Breast epithelium (tissue), 4 donors: ENCODE data around the gene RNF166. TPM values are rescaled to one million over a fixed set of nuclear protein-coding genes. Genes with fewer than 3 reads are reported as not detected.

Experiments used
- DNase-seq, 2 donors: peaks; one replicate each; pipeline ENCODE4 v3.0.0-alpha.2; 2019; ENCODE audit warnings: low spot score in 2 of 2
- H3K27ac ChIP-seq, 2 donors: fragments of 200-600 bp; sonication (generic) in 1 of 2; one replicate each; pipeline ENCODE4 v1.5.1; 2016 to 2019; ENCODE audit warnings: mild to moderate bottlenecking in 1 of 2
- H3K27me3 ChIP-seq, 2 donors: fragments of 200-600 bp; sonication (generic) in 1 of 2; one replicate each; pipeline versions ENCODE4 v1.5.1 to v1.6.0; 2017 to 2019; ENCODE audit warnings: control low read depth in 1 of 2, mild to moderate bottlenecking in 1 of 2
- H3K36me3 ChIP-seq: fragments of 200-600 bp; one replicate; pipeline ENCODE4 v1.5.1; 2019
- H3K4me1 ChIP-seq, 2 donors: fragments of 200-600 bp; sonication (generic); one replicate each; pipeline ENCODE4 v1.5.1; 2016 to 2019; ENCODE audit warnings: control low read depth in 1 of 2
- H3K4me3 ChIP-seq, 3 donors: fragments of 200-600 bp; sonication (generic); 1 replicate in 2 of 3; 2 replicates in 1 of 3; pipeline ENCODE4 v1.5.1; 2016 to 2019; ENCODE audit warnings: mild to moderate bottlenecking in 3 of 3, moderate library complexity in 2 of 3
- H3K9me3 ChIP-seq, 2 donors: fragments of 200-600 bp; sonication (generic) in 1 of 2; one replicate each; pipeline ENCODE4 v1.5.1; 2016 to 2019; ENCODE audit warnings: control low read depth in 1 of 2
- CTCF ChIP-seq, 3 donors: fragments of 450-650 bp; IDR thresholded peaks; one replicate each; pipeline ENCODE4 v1.5.1; 2016 to 2017; ENCODE audit warnings: antibody characterized with exemption in 3 of 3, mild to moderate bottlenecking in 3 of 3, moderate library complexity in 3 of 3
- POLR2A ChIP-seq: fragments of 450-650 bp; IDR thresholded peaks from one replicate; pipeline ENCODE4 v1.6.1; 2016; ENCODE audit warnings: antibody characterized with exemption, mild to moderate bottlenecking, moderate library complexity
- POLR2AphosphoS5 ChIP-seq, 3 donors: sonication (generic); formaldehyde crosslinking; IDR thresholded peaks; one replicate each; pipeline ENCODE4 v1.6.1; 2017; ENCODE audit warnings: antibody characterized with exemption in 3 of 3
- intact Hi-C: fragments of 100-400 bp; cut with DNase I; formaldehyde crosslinking; loops from one replicate; pipeline ENCODE4 v1.15.1; 2023; ENCODE audit warnings: low total_unique reads
- total RNA-seq, 3 donors: library from RNA; depleted of rRNA; stranded (reverse); fragments of >200 nt; gene quantifications; one replicate each; pipeline ENCODE4 v1.1.0, GENCODE V29; 2016

Gene RNF166
- total RNA-seq, 3 donors from 2014 or later, result 19.2 to 22.0 (median 21.9) TPM

GRCh38 chr16:88665570-88665969 lies 40.6 kb downstream of the RNF166 start:
- no peak overlapping the region for H3K4me3 ChIP-seq
- H3K27ac ChIP-seq, result no peak overlapping the region
- H3K27me3 ChIP-seq, result no peaks in the 10 kb centered on the region
- DNase-seq, result no peak
- H3K4me1 ChIP-seq, result no peaks in the 10 kb centered on the region
- no peak for TF ChIP-seq POLR2AphosphoS5 (IDR thresholded peaks at IDR 0.05)
- no peak for TF ChIP-seq POLR2A
- TF ChIP-seq CTCF (IDR thresholded peaks at IDR 0.05), result no peak
- intact Hi-C loops, result no loop called here
- H3K9me3 ChIP-seq, result no peaks in the 10 kb centered on the region
- no peaks in the 10 kb centered on the region for H3K36me3 ChIP-seq

- no peaks in the 10 kb centered on the region for H3K27me3 ChIP-seq
- no peaks in the 10 kb centered on the region for H3K36me3 ChIP-seq
- intact Hi-C loops, result no loop called here
- no peaks in the 10 kb centered on the region for H3K9me3 ChIP-seq
- no peaks in the 10 kb centered on the region for H3K4me1 ChIP-seq
- TF ChIP-seq POLR2A, result no peak
- TF ChIP-seq CTCF (IDR thresholded peaks at IDR 0.05), result no peak
- no peak for TF ChIP-seq POLR2AphosphoS5 (IDR thresholded peaks at IDR 0.05)
- no peak for DNase-seq
- H3K4me3 ChIP-seq, result no peak overlapping the region
- H3K27ac ChIP-seq, result no peak overlapping the region
Measured at GRCh38 chr16:88665148-88665547, 41.1 kb downstream of the RNF166 start.

- peak within 1 kb of the TSS; percentile 78 to 80 for H3K27ac ChIP-seq
- no peaks in the 10 kb centered on the region for H3K27me3 ChIP-seq
- no peaks in the 10 kb centered on the region for H3K36me3 ChIP-seq
- H3K4me3 ChIP-seq, result peak within 1 kb of the TSS; percentile 74 to 88 (median 88)
- peak; percentile 34 to 68 (median 53) for TF ChIP-seq POLR2AphosphoS5 (IDR thresholded peaks at IDR 0.05)
- TF ChIP-seq CTCF (IDR thresholded peaks at IDR 0.05), result no peak
- no peak for TF ChIP-seq POLR2A
- no peaks in the 10 kb centered on the region for H3K9me3 ChIP-seq
- DNase-seq, result peak; percentile 97 to 98
- intact Hi-C loops, result no loop called here
- H3K4me1 ChIP-seq, result no peaks in the 10 kb centered on the region
Measured at GRCh38 chr16:88662843-88663606, 43.2 kb downstream of the RNF166 start, which contains the start of gene MVD. Gene MVD (minus strand): TSS chr16:88663091. CDS start chr16:88663080, 11 bp downstream.

- H3K27me3 ChIP-seq, result no peaks in the 10 kb centered on the region
- intact Hi-C loops, result no loop called here
- H3K4me3 ChIP-seq, result peak overlapping the region; percentile 74 to 88 (median 88)
- peak overlapping the region; percentile 78 to 80 for H3K27ac ChIP-seq
- DNase-seq, result no peak
- no peak for TF ChIP-seq CTCF (IDR thresholded peaks at IDR 0.05)
- no peak for TF ChIP-seq POLR2AphosphoS5 (IDR thresholded peaks at IDR 0.05)
- no peak for TF ChIP-seq POLR2A
- H3K9me3 ChIP-seq, result no peaks in the 10 kb centered on the region
- no peaks in the 10 kb centered on the region for H3K36me3 ChIP-seq
- H3K4me1 ChIP-seq, result no peaks in the 10 kb centered on the region
Measured at GRCh38 chr16:88662222-88662842, 43.9 kb downstream of the RNF166 start.

- intact Hi-C loops, result no loop called here
- Histone ChIP-seq H3K27me3 (no peaks in the 10 kb centered on the region), H3K27ac (no peak overlapping the region), H3K9me3 (no peaks in the 10 kb centered on the region), H3K36me3 (no peaks in the 10 kb centered on the region), H3K4me1 (no peaks in the 10 kb centered on the region), H3K4me3 (no peak overlapping the region)
- TF ChIP-seq POLR2A (no peak), POLR2AphosphoS5 (IDR thresholded peaks at IDR 0.05) (no peak), CTCF (IDR thresholded peaks at IDR 0.05) (no peak)
- DNase-seq, result no peak
Measured at GRCh38 chr16:88661468-88661867, 44.7 kb downstream of the RNF166 start.
